A549 treated with dexamethasone at 1 μM for 4 hours (cell line): ENCODE results near the gene PTPN3. TPM values are rescaled to one million over a fixed set of nuclear protein-coding genes. Genes with fewer than 3 reads are reported as not detected.

ENCODE experiments used
- total RNA-seq: library from RNA; stranded (reverse); fragments of 200-300 nt; extraction: Qiagen RNA extraction; gene quantifications from 5 replicates; pipeline ENCODE4 v1.2.3, GENCODE V29; 2022

PTPN3 gene
- total RNA-seq = 14.5 to 21.4 TPM (median 21.1 TPM) in 5 replicates

DNA sequence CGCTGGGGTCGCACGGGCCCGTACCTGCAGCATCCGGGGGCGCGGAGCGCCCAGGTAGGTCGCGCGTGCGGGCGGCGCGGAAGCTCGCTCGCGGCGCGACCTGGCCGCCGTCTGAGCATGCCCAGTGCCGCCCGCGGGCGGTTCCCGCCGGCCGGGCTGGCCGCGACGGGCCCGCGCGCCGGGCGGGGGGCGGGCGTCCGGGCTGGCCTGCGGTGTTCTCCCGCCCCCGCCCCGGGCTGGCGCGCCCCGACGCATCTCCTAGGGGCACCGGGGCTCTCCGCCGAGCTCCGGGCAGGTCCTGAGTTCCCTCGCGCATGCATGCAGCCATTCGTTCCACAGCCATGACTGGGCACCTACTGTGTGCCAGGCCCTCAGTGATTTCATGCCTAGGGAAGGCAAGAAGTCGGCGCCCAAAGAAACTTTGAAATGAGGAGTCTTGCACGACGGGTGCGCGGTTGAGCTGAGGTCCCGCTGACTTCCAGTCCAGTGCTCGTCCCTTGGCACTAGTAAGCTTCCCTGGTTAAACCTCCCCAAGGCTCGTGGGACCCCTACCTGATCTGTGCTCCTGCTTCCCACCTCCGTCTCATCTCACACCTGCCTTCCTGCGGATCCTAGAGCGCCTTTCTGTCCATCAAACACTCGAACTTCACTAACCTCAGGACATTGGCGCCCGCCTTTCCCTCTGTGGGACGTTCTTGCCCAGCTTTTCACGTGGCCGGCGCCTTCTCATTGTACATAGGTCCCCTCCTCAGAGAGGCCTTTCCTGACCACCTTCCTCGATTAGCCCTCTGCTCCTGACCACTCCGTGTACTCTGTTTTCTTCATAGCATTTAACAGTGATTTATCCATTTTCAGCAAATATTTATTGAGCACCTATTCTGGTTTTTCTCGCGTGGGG, at the start of gene PTPN3:
TSS of gene PTPN3 (minus strand) at position 113 of the 898 bp plus-strand sequence. CDS start 34,873 bp downstream, outside the sequence.

Other genes starting within 250 kb of the PTPN3 start
- gene EPB41L4B, start 177.2 kb downstream of the PTPN3 start, total RNA-seq = 24.6 to 33.9 TPM (median 32.2 TPM) in 5 replicates